DND-41 (cell line): ENCODE results near the gene RAB25.

Source experiments
- ATAC-seq: fragments of 200-7000 bp; cut with Tn5 transposase; 3 replicates; pipeline ENCODE4 v1.9.1; 2021; ENCODE audit warnings: low read depth; ENCODE audit not compliant: insufficient read depth
- DNase-seq: peaks from one replicate; pipeline ENCODE4 v3.0.0-alpha.2; 2020
- H2AFZ ChIP-seq: 2 replicates; pipeline ENCODE4 v1.6.0; 2012; ENCODE audit warnings: low read depth, low read length
- H3K27ac ChIP-seq: 2 replicates; pipeline ENCODE4 v1.5.1; 2012; ENCODE audit warnings: low read length, inconsistent platforms
- H3K27me3 ChIP-seq: fragments of 200-600 bp; sonication (generic); 2 replicates; pipeline ENCODE4 v1.6.0; 2012; ENCODE audit warnings: low read length, mild to moderate bottlenecking, inconsistent platforms; ENCODE audit not compliant: insufficient read depth, poor library complexity
- H3K36me3 ChIP-seq: 2 replicates; pipeline ENCODE4 v1.5.1; 2012; ENCODE audit warnings: low read length, inconsistent platforms; ENCODE audit not compliant: insufficient read depth
- H3K4me1 ChIP-seq: 2 replicates; pipeline ENCODE4 v1.5.1; 2012; ENCODE audit warnings: mild to moderate bottlenecking, low read length; ENCODE audit not compliant: insufficient read depth
- H3K4me2 ChIP-seq: 2 replicates; pipeline ENCODE4 v1.6.0; 2012; ENCODE audit warnings: mild to moderate bottlenecking, moderate library complexity, low read length, inconsistent platforms; ENCODE audit not compliant: insufficient read depth
- H3K4me3 ChIP-seq, 2 experiments: fragments of 200-600 bp in 1 of 2; shearing (Covaris generic) in 1 of 2; 2 replicates each; pipeline ENCODE4 v1.5.1; 2012 to 2016; ENCODE audit warnings: inconsistent platforms in 2 of 2, low read length in 2 of 2, mild to moderate bottlenecking in 2 of 2, low read depth in 1 of 2, moderate library complexity in 1 of 2
- H3K79me2 ChIP-seq: 2 replicates; pipeline ENCODE4 v1.6.0; 2012; ENCODE audit warnings: low read length, inconsistent platforms; ENCODE audit not compliant: insufficient read depth
- H3K9ac ChIP-seq: 2 replicates; pipeline ENCODE4 v1.6.0; 2012; ENCODE audit warnings: low read depth, mild to moderate bottlenecking, inconsistent platforms, low read length, moderate library complexity
- H3K9me3 ChIP-seq: 2 replicates; pipeline ENCODE4 v1.5.1; 2012; ENCODE audit warnings: low read length, moderate library complexity, mild to moderate bottlenecking, inconsistent platforms; ENCODE audit not compliant: insufficient read depth, severe bottlenecking
- H4K20me1 ChIP-seq: 2 replicates; pipeline ENCODE4 v1.6.0; 2012; ENCODE audit warnings: low read length; ENCODE audit not compliant: insufficient read depth
- CTCF ChIP-seq: IDR thresholded peaks from 2 replicates; pipeline ENCODE4 v1.5.1; 2012; ENCODE audit warnings: borderline replicate concordance, low read length, moderate library complexity, mild to moderate bottlenecking; ENCODE audit not compliant: poor library complexity, severe bottlenecking; ENCODE audit errors: extremely low read depth
- EZH2 ChIP-seq: IDR thresholded peaks from 3 replicates; pipeline ENCODE4 v1.6.1; 2012; ENCODE audit warnings: borderline replicate concordance, low read depth, mild to moderate bottlenecking, moderate library complexity, low read length, inconsistent platforms; ENCODE audit not compliant: severe bottlenecking

The RAB25 gene

GRCh38 chr1:156091610-156092009 is 30.6 kb downstream of the RAB25 start:
- Histone ChIP-seq H2AFZ (no peak overlapping the region), H3K9ac (no peak overlapping the region), H3K36me3 (no peaks in the 10 kb centered on the region), H3K79me2 (no peaks in the 10 kb centered on the region), H3K4me2 (no peak overlapping the region), H3K4me3 (no peak overlapping the region), H3K27me3 (no peaks in the 10 kb centered on the region), H3K9me3 (no peaks in the 10 kb centered on the region), H3K4me1 (no peaks in the 10 kb centered on the region), H3K27ac (no peak overlapping the region), H4K20me1 (0 out of 2 replicates have a peak, but pooled peaks cover 6% of the 10 kb centered on the region)
- ATAC-seq (no peak), DNase-seq (no peak)
- TF ChIP-seq EZH2 (no peak), CTCF (no peak)

- Histone ChIP-seq H3K9ac (no peak overlapping the region), H3K27me3 (peaks cover 3% of the 10 kb centered on the region), H3K4me2 (no peak overlapping the region), H2AFZ (no peak overlapping the region), H3K79me2 (no peaks in the 10 kb centered on the region), H4K20me1 (peaks cover 11% of the 10 kb centered on the region; the same call in 1 of the 2 replicates), H3K36me3 (no peaks in the 10 kb centered on the region), H3K9me3 (no peaks in the 10 kb centered on the region), H3K27ac (no peak overlapping the region), H3K4me1 (no peaks in the 10 kb centered on the region), H3K4me3 (no peak overlapping the region)
- no peak for DNase-seq
- no peak for ATAC-seq
- TF ChIP-seq CTCF (no peak), EZH2 (no peak)
Measured at GRCh38 chr1:156095906-156096508, 35.0 kb downstream of the RAB25 start.

- Histone ChIP-seq H3K4me2 (no peak overlapping the region), H3K9me3 (no peaks in the 10 kb centered on the region), H3K4me3 (no peak overlapping the region), H3K27ac (no peak overlapping the region), H3K4me1 (no peaks in the 10 kb centered on the region), H2AFZ (no peak overlapping the region), H3K36me3 (no peaks in the 10 kb centered on the region), H3K79me2 (no peaks in the 10 kb centered on the region), H3K9ac (no peak overlapping the region), H4K20me1 (peaks cover 13% of the 10 kb centered on the region; the same call in 1 of the 2 replicates), H3K27me3 (peaks cover 3% of the 10 kb centered on the region)
- TF ChIP-seq CTCF (peak; percentile 97), EZH2 (no peak)
- DNase-seq (peak; percentile 79), ATAC-seq (peak; percentile 99)
Measured at GRCh38 chr1:156096640-156097391, 35.9 kb downstream of the RAB25 start.
